GM12878 (cell line): ENCODE results near the gene ABCB10. TPM values are rescaled to one million over a fixed set of nuclear protein-coding genes. Genes with fewer than 3 reads are reported as not detected.

Source experiments
- ATAC-seq: fragments of 200-7000 bp; cut with Tn5 transposase; 3 replicates; pipeline ENCODE4 v1.9.1; 2020; ENCODE audit warnings: mild to moderate bottlenecking, moderate library complexity
- BruUV-seq: library from RNA; stranded (reverse); fragments of 400-500 nt; replicated peaks from 2 replicates; lab custom pipeline; 2021; lab: Mats Ljungman, UMichigan
- CTCF ChIA-PET: fragments of 300-600 bp; sonication (Branson Sonifier 250); formaldehyde crosslinking; extraction: SDS; loops from one replicate; lab custom pipeline; 2021; ENCODE audit warnings: inconsistent platforms; lab: Yijun Ruan, JAX
- POLR2A ChIA-PET: fragments of 350-600 bp; formaldehyde crosslinking; extraction: SDS; loops from one replicate; lab custom pipeline; 2021; ENCODE audit warnings: inconsistent platforms; lab: Charles Lee
- RAD21 ChIA-PET: fragments of 300-600 bp; sonication (Branson Sonifier 250); formaldehyde crosslinking; loops from one replicate; lab custom pipeline; 2023; ENCODE audit warnings: antibody characterized with exemption; ENCODE audit not compliant: unreplicated experiment; lab: Charles Lee
- SMC1A ChIA-PET: fragments of 300-600 bp; sonication (Branson Sonifier 250); formaldehyde crosslinking; loops from one replicate; lab custom pipeline; 2023; ENCODE audit not compliant: unreplicated experiment, uncharacterized antibody; lab: Charles Lee
- DNase-seq: peaks from one replicate; pipeline ENCODE4 v3.0.0-alpha.2; 2011; ENCODE audit warnings: low read depth, low spot score
- FAIRE-seq: peaks from 3 replicates; lab custom pipeline; 2011; peaks lifted over from hg19 to GRCh38; lab: Jason Lieb, UNC
- H2AFZ ChIP-seq: 2 replicates; pipeline ENCODE4 v1.6.0; 2011; ENCODE audit warnings: low read depth, low read length, control low read depth; ENCODE audit not compliant: control insufficient read depth
- H3K27ac ChIP-seq: 2 replicates; pipeline ENCODE4 v1.5.1; 2011; ENCODE audit warnings: control low read depth; ENCODE audit not compliant: control insufficient read depth, insufficient read depth
- H3K27me3 ChIP-seq, 2 experiments: replicated peaks in 1 of 2; 2 replicates each; pipeline versions ENCODE4 v1.6.0 to v1.6.1; 2011; ENCODE audit warnings: low read length in 1 of 2; ENCODE audit not compliant: control insufficient read depth in 2 of 2, insufficient read depth in 2 of 2
- H3K36me3 ChIP-seq, 2 experiments: 2 replicates each; pipeline ENCODE4 v1.5.1; 2011; ENCODE audit warnings: low read length in 1 of 2; ENCODE audit not compliant: control insufficient read depth in 2 of 2, insufficient read depth in 2 of 2
- H3K4me1 ChIP-seq: 2 replicates; pipeline ENCODE4 v1.6.1; 2011; ENCODE audit warnings: mild to moderate bottlenecking, low read length, moderate library complexity, mixed read lengths; ENCODE audit not compliant: control insufficient read depth, insufficient read depth
- H3K4me2 ChIP-seq: 2 replicates; pipeline ENCODE4 v1.6.0; 2011; ENCODE audit warnings: control low read depth; ENCODE audit not compliant: control insufficient read depth, insufficient read depth
- H3K4me3 ChIP-seq: fragments of 200-600 bp; sonication (generic); 2 replicates; pipeline ENCODE4 v1.5.1; 2016
- H3K79me2 ChIP-seq: 2 replicates; pipeline ENCODE4 v1.6.0; 2011; ENCODE audit warnings: low read length; ENCODE audit not compliant: control insufficient read depth, insufficient read depth
- H3K9ac ChIP-seq: 2 replicates; pipeline ENCODE4 v1.8.0; 2011; ENCODE audit warnings: low read length, control low read depth, mixed read lengths; ENCODE audit not compliant: control insufficient read depth, insufficient read depth
- H3K9me3 ChIP-seq: replicated peaks from 3 replicates; pipeline ENCODE4 v1.5.1; 2011; ENCODE audit warnings: mild to moderate bottlenecking, low read length; ENCODE audit not compliant: control insufficient read depth, insufficient read depth
- H4K20me1 ChIP-seq: 2 replicates; pipeline ENCODE4 v1.6.0; 2011; ENCODE audit not compliant: control insufficient read depth, insufficient read depth
- BACH1 ChIP-seq: fragments of 450-650 bp; IDR thresholded peaks from 2 replicates; pipeline ENCODE4 v1.6.1; 2017; ENCODE audit warnings: mild to moderate bottlenecking, borderline replicate concordance
- EED ChIP-seq: sonication (generic); IDR thresholded peaks from 2 replicates; pipeline ENCODE4 v1.6.1; 2016; ENCODE audit warnings: antibody characterized with exemption, low read depth
- FOS ChIP-seq: IDR thresholded peaks from 3 replicates; pipeline ENCODE4 v1.6.1; 2011; ENCODE audit warnings: borderline replicate concordance; ENCODE audit not compliant: insufficient read length; ENCODE audit errors: extremely low read depth
- NBN ChIP-seq: fragments of 450-650 bp; IDR thresholded peaks from 2 replicates; pipeline ENCODE4 v1.6.1; 2016
- NFXL1 ChIP-seq: fragments of 450-650 bp; IDR thresholded peaks from 2 replicates; pipeline ENCODE4 v1.6.1; 2017; ENCODE audit warnings: antibody characterized with exemption, mild to moderate bottlenecking, borderline replicate concordance
- NR2C2 ChIP-seq: IDR thresholded peaks from 2 replicates; pipeline ENCODE4 v1.6.1; 2011; ENCODE audit warnings: borderline replicate concordance, low read depth; ENCODE audit not compliant: control insufficient read depth, insufficient read length
- SIN3A ChIP-seq: IDR thresholded peaks from 2 replicates; pipeline ENCODE4 v1.6.1; 2012; ENCODE audit warnings: low read depth, low read length, improper control_type of control experiment
- WRNIP1 ChIP-seq: IDR thresholded peaks from 2 replicates; pipeline ENCODE4 v1.6.1; 2011; ENCODE audit warnings: low read depth, low read length, improper control_type of control experiment, borderline replicate concordance
- YBX1 ChIP-seq: fragments of 450-650 bp; IDR thresholded peaks from 2 replicates; pipeline ENCODE4 v1.6.1; 2016; ENCODE audit warnings: antibody characterized with exemption
- WGBS: methylation state at CpG from one replicate; pipeline ENCODE4 v1.1.6; 2016; ENCODE audit warnings: low lambda C conversion rate; ENCODE audit not compliant: insufficient replicate concordance, insufficient coverage; ENCODE audit errors: missing lambda C conversion rate; 5-methylcytosine and 5-hydroxymethylcytosine counted together
- in situ Hi-C: fragments of 300-500 bp; cut with MboI; formaldehyde crosslinking; loops from 9 replicates; pipeline ENCODE4 v1.14.3; 2018; ENCODE audit warnings: mixed read lengths
- intact Hi-C: fragments of 100-400 bp; cut with micrococcal nuclease; formaldehyde crosslinking; loops from one replicate; pipeline ENCODE4 v1.14.2; 2022; ENCODE audit not compliant: unreplicated experiment
- polyA plus RNA-seq, 11 experiments: library from polyadenylated mRNA; depleted of rRNA in 4 of 11; unstranded in 6 of 11; stranded (reverse) in 5 of 11; fragments of >200 nt; fragmentation: Nextera tagmentation in 4 of 11; fragmentation: Illumina TruSeq in 1 of 11; extraction: Ambion mirVana in 4 of 11; extraction: Trizol in 1 of 11; gene quantifications; 1 replicate in 1 of 11; 2 replicates in 10 of 11; pipeline versions ENCODE4 v1.2.1 to v1.2.3, GENCODE V29; 2011 to 2016; ENCODE audit warnings: inconsistent platforms in 2 of 11, missing spikeins in 2 of 11, low read depth in 1 of 11
- total RNA-seq, 4 experiments: library from RNA; depleted of rRNA in 3 of 4; stranded (reverse); fragments of >200 nt in 3 of 4; fragmentation: Illumina TruSeq in 1 of 4; extraction: Trizol in 1 of 4; gene quantifications; 2 replicates each; pipeline versions ENCODE4 v1.2.1 to v1.2.3, GENCODE V29; 2013 to 2021

ABCB10 gene
- total and polyA plus RNA-seq, 10 of the 15 experiments (the other 5 are each of a cell fraction or from before 2014, with no cell fraction given): 8.0 to 30.5 (median 16.7) TPM

DNA sequence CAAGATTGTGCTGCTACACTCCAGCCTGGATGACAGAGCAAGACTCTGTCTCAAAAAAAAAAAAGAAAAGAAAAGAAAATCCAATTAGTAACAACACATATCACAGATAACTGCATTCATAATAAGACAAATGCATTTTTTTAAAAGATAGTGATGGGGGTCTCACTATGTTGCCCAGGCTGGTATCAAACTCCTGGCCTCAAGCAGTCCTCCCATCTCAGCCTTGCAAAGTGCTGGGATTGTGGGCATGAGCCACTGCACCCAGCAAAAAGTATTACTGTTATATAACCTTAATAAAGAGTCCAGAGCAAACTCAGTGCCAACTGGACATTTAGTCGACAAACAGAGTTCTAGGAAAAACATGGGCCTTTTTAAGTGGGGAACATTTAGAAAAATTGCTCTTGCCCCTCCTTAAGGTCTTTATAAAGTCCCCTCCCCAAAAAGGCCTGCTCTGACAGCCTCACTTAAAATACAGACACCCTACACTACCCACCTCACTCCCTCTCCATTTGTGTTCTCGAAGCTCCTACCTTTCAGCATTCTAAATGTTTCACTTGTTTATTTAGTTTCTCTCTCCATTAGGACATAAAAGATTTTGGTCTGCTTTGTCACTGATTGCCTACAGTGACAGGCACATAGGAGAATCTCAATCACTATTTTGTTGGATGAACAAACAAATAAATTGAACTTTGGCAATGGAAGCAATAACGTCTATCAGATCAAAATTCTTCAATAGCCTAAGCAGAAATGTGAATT, 7.5 kb downstream of the ABCB10 start:
- Histone ChIP-seq H3K27me3 (no peaks in the 10 kb centered on the region), H3K9ac (no peak overlapping the region), H3K27ac (no peak overlapping the region), H3K4me2 (no peak overlapping the region), H2AFZ (no peak overlapping the region), H3K4me1 (no peaks in the 10 kb centered on the region), H4K20me1 (no peaks in the 10 kb centered on the region; the same call in 1 of the 2 replicates), H3K79me2 (peaks cover 17% of the 10 kb centered on the region), H3K4me3 (no peak overlapping the region), H3K36me3 (peaks cover 0 to 6% of the 10 kb centered on the region in 2 experiments; a peak in 2 of 4 replicates), H3K9me3 (no peaks in the 10 kb centered on the region)
- POLR2A ChIA-PET: no interaction called here
- ATAC-seq: no peak
- DNase-seq: no peak
- RAD21 ChIA-PET: no interaction called here
- SMC1A ChIA-PET: interaction anchor here (0.6 to 0.9 kb wide), 2 partner anchors 25 to 42 kb away, joined by 3 to 4 read pairs; no protein-coding TSS in a partner anchor
- no peak for FAIRE-seq
- no peak for TF ChIP-seq NFXL1
- TF ChIP-seq YBX1: no peak
- TF ChIP-seq NBN: no peak
- TF ChIP-seq BACH1: no peak
- CTCF ChIA-PET: no interaction called here
- BruUV-seq: no TSS peak
- 98% methylated on average over 3 of the region's 3 CpGs for WGBS
- intact Hi-C loops: loop anchor here (10.0 kb wide), 1 partner anchor 524 kb away; no protein-coding TSS in a partner anchor
- in situ Hi-C loops: no loop called here

- Histone ChIP-seq H3K9me3 (no peaks in the 10 kb centered on the region; the same call in 2 of the 3 replicates), H3K36me3 (peaks cover 0 to 21% of the 10 kb centered on the region in 2 experiments; a peak in 3 of 4 replicates), H3K4me2 (no peak overlapping the region), H3K4me1 (peaks cover 4% of the 10 kb centered on the region), H3K79me2 (peaks cover 3% of the 10 kb centered on the region)
- no peak for FAIRE-seq
- TF ChIP-seq SIN3A: no peak
- TF ChIP-seq EED: no peak
- no peak for TF ChIP-seq FOS
- no peak for TF ChIP-seq WRNIP1
- no peak for TF ChIP-seq NR2C2
- TF ChIP-seq, all 136 proteins: peak for 0
- POLR2A ChIA-PET: no interaction called here
- Histone ChIP-seq H3K27ac (no peak overlapping the region), H3K4me3 (no peak overlapping the region), H4K20me1 (no peaks in the 10 kb centered on the region; the same call in 1 of the 2 replicates), H3K27me3 (no peaks in the 10 kb centered on the region), H3K9ac (no peak overlapping the region), H2AFZ (no peak overlapping the region)
- 93% methylated on average over 7 of the region's 7 CpGs for WGBS
- DNase-seq (no peak), ATAC-seq (no peak)
- SMC1A ChIA-PET: interaction anchor here (1.2 kb wide), 1 partner anchor 10 kb away, joined by 5 read pairs; no protein-coding TSS in a partner anchor
- in situ Hi-C loops: no loop called here
- intact Hi-C loops: no loop called here
- BruUV-seq: no TSS peak
- CTCF ChIA-PET: no interaction called here
- RAD21 ChIA-PET: no interaction called here
These were observed 11.0 kb downstream of the ABCB10 start for GRCh38 chr1:229547542-229547941.
